GM12878 (cell line): ENCODE results near the gene DAAM1. TPM values are rescaled to one million over a fixed set of nuclear protein-coding genes. Genes with fewer than 3 reads are reported as not detected.

Source experiments
- ATAC-seq: fragments of 200-7000 bp; cut with Tn5 transposase; 3 replicates; pipeline ENCODE4 v1.9.1; 2020; ENCODE audit warnings: mild to moderate bottlenecking, moderate library complexity
- BruUV-seq: library from RNA; stranded (reverse); fragments of 400-500 nt; replicated peaks from 2 replicates; lab custom pipeline; 2021; lab: Mats Ljungman, UMichigan
- CTCF ChIA-PET: fragments of 300-600 bp; sonication (Branson Sonifier 250); formaldehyde crosslinking; extraction: SDS; loops from one replicate; lab custom pipeline; 2021; ENCODE audit warnings: inconsistent platforms; lab: Yijun Ruan, JAX
- POLR2A ChIA-PET: fragments of 350-600 bp; formaldehyde crosslinking; extraction: SDS; loops from one replicate; lab custom pipeline; 2021; ENCODE audit warnings: inconsistent platforms; lab: Charles Lee
- RAD21 ChIA-PET: fragments of 300-600 bp; sonication (Branson Sonifier 250); formaldehyde crosslinking; loops from one replicate; lab custom pipeline; 2023; ENCODE audit warnings: antibody characterized with exemption; ENCODE audit not compliant: unreplicated experiment; lab: Charles Lee
- SMC1A ChIA-PET: fragments of 300-600 bp; sonication (Branson Sonifier 250); formaldehyde crosslinking; loops from one replicate; lab custom pipeline; 2023; ENCODE audit not compliant: unreplicated experiment, uncharacterized antibody; lab: Charles Lee
- DNase-seq: peaks from one replicate; pipeline ENCODE4 v3.0.0-alpha.2; 2011; ENCODE audit warnings: low read depth, low spot score
- FAIRE-seq: peaks from 3 replicates; lab custom pipeline; 2011; peaks lifted over from hg19 to GRCh38; lab: Jason Lieb, UNC
- H2AFZ ChIP-seq: 2 replicates; pipeline ENCODE4 v1.6.0; 2011; ENCODE audit warnings: low read depth, low read length, control low read depth; ENCODE audit not compliant: control insufficient read depth
- H3K27ac ChIP-seq: 2 replicates; pipeline ENCODE4 v1.5.1; 2011; ENCODE audit warnings: control low read depth; ENCODE audit not compliant: control insufficient read depth, insufficient read depth
- H3K27me3 ChIP-seq, 2 experiments: replicated peaks in 1 of 2; 2 replicates each; pipeline versions ENCODE4 v1.6.0 to v1.6.1; 2011; ENCODE audit warnings: low read length in 1 of 2; ENCODE audit not compliant: control insufficient read depth in 2 of 2, insufficient read depth in 2 of 2
- H3K36me3 ChIP-seq, 2 experiments: 2 replicates each; pipeline ENCODE4 v1.5.1; 2011; ENCODE audit warnings: low read length in 1 of 2; ENCODE audit not compliant: control insufficient read depth in 2 of 2, insufficient read depth in 2 of 2
- H3K4me1 ChIP-seq: 2 replicates; pipeline ENCODE4 v1.6.1; 2011; ENCODE audit warnings: mild to moderate bottlenecking, low read length, moderate library complexity, mixed read lengths; ENCODE audit not compliant: control insufficient read depth, insufficient read depth
- H3K4me2 ChIP-seq: 2 replicates; pipeline ENCODE4 v1.6.0; 2011; ENCODE audit warnings: control low read depth; ENCODE audit not compliant: control insufficient read depth, insufficient read depth
- H3K4me3 ChIP-seq: fragments of 200-600 bp; sonication (generic); 2 replicates; pipeline ENCODE4 v1.5.1; 2016
- H3K79me2 ChIP-seq: 2 replicates; pipeline ENCODE4 v1.6.0; 2011; ENCODE audit warnings: low read length; ENCODE audit not compliant: control insufficient read depth, insufficient read depth
- H3K9ac ChIP-seq: 2 replicates; pipeline ENCODE4 v1.8.0; 2011; ENCODE audit warnings: low read length, control low read depth, mixed read lengths; ENCODE audit not compliant: control insufficient read depth, insufficient read depth
- H3K9me3 ChIP-seq: replicated peaks from 3 replicates; pipeline ENCODE4 v1.5.1; 2011; ENCODE audit warnings: mild to moderate bottlenecking, low read length; ENCODE audit not compliant: control insufficient read depth, insufficient read depth
- H4K20me1 ChIP-seq: 2 replicates; pipeline ENCODE4 v1.6.0; 2011; ENCODE audit not compliant: control insufficient read depth, insufficient read depth
- CREB1 ChIP-seq: IDR thresholded peaks from 2 replicates; pipeline ENCODE4 v1.6.1; 2012; ENCODE audit warnings: low read depth, mild to moderate bottlenecking, inconsistent platforms
- E2F8 ChIP-seq: fragments of 450-650 bp; IDR thresholded peaks from 2 replicates; pipeline ENCODE4 v1.6.1; 2018; ENCODE audit warnings: mild to moderate bottlenecking, low read depth, moderate library complexity; ENCODE audit not compliant: partially characterized antibody
- IKZF1 ChIP-seq: fragments of 450-650 bp; conservative IDR thresholded peaks from 2 replicates; pipeline ENCODE4 v1.6.1; 2017; ENCODE audit warnings: antibody characterized with exemption, mild to moderate bottlenecking
- JUNB ChIP-seq: IDR thresholded peaks from 2 replicates; pipeline ENCODE4 v1.6.1; 2016; ENCODE audit warnings: antibody characterized with exemption, mild to moderate bottlenecking
- KAT2A ChIP-seq: conservative IDR thresholded peaks from 2 replicates; pipeline ENCODE4 v1.6.1; 2011; ENCODE audit warnings: low read depth, low read length; ENCODE audit not compliant: control insufficient read depth
- KDM1A ChIP-seq: fragments of 200-600 bp; sonication (generic); IDR thresholded peaks from 2 replicates; pipeline ENCODE4 v1.6.1; 2016; ENCODE audit warnings: borderline replicate concordance
- NR2F1 ChIP-seq: fragments of 450-650 bp; conservative IDR thresholded peaks from 2 replicates; pipeline ENCODE4 v1.6.1; 2017; ENCODE audit warnings: mild to moderate bottlenecking
- PRDM15 ChIP-seq: fragments of 450-650 bp; formaldehyde crosslinking; IDR thresholded peaks from 2 replicates; pipeline ENCODE4 v1.4.0; 2020; ENCODE audit warnings: mild to moderate bottlenecking, moderate library complexity
- SMAD5 ChIP-seq: IDR thresholded peaks from 2 replicates; pipeline ENCODE4 v1.6.1; 2016; ENCODE audit warnings: antibody characterized with exemption, low read depth
- TCF12 ChIP-seq: IDR thresholded peaks from 2 replicates; pipeline ENCODE4 v1.6.1; 2011; ENCODE audit warnings: low read depth, mild to moderate bottlenecking, low read length
- USF2 ChIP-seq: IDR thresholded peaks from 2 replicates; pipeline ENCODE4 v1.6.1; 2011; ENCODE audit warnings: low read depth, low read length, improper control_type of control experiment, borderline replicate concordance
- ZNF217 ChIP-seq: fragments of 450-650 bp; IDR thresholded peaks from 2 replicates; pipeline ENCODE4 v1.6.1; 2017; ENCODE audit warnings: antibody characterized with exemption, mild to moderate bottlenecking
- ZNF384 ChIP-seq: IDR thresholded peaks from 2 replicates; pipeline ENCODE4 v1.6.1; 2012; ENCODE audit warnings: low read depth, mild to moderate bottlenecking, low read length, improper control_type of control experiment, borderline replicate concordance
- WGBS: methylation state at CpG from one replicate; pipeline ENCODE4 v1.1.6; 2016; ENCODE audit warnings: low lambda C conversion rate; ENCODE audit not compliant: insufficient replicate concordance, insufficient coverage; ENCODE audit errors: missing lambda C conversion rate; 5-methylcytosine and 5-hydroxymethylcytosine counted together
- in situ Hi-C: fragments of 300-500 bp; cut with MboI; formaldehyde crosslinking; loops from 9 replicates; pipeline ENCODE4 v1.14.3; 2018; ENCODE audit warnings: mixed read lengths
- intact Hi-C: fragments of 100-400 bp; cut with micrococcal nuclease; formaldehyde crosslinking; loops from one replicate; pipeline ENCODE4 v1.14.2; 2022; ENCODE audit not compliant: unreplicated experiment
- polyA plus RNA-seq, 11 experiments: library from polyadenylated mRNA; depleted of rRNA in 4 of 11; unstranded in 6 of 11; stranded (reverse) in 5 of 11; fragments of >200 nt; fragmentation: Nextera tagmentation in 4 of 11; fragmentation: Illumina TruSeq in 1 of 11; extraction: Ambion mirVana in 4 of 11; extraction: Trizol in 1 of 11; gene quantifications; 1 replicate in 1 of 11; 2 replicates in 10 of 11; pipeline versions ENCODE4 v1.2.1 to v1.2.3, GENCODE V29; 2011 to 2016; ENCODE audit warnings: inconsistent platforms in 2 of 11, missing spikeins in 2 of 11, low read depth in 1 of 11
- total RNA-seq, 4 experiments: library from RNA; depleted of rRNA in 3 of 4; stranded (reverse); fragments of >200 nt in 3 of 4; fragmentation: Illumina TruSeq in 1 of 4; extraction: Trizol in 1 of 4; gene quantifications; 2 replicates each; pipeline versions ENCODE4 v1.2.1 to v1.2.3, GENCODE V29; 2013 to 2021

The DAAM1 gene
- total and polyA plus RNA-seq, 10 of the 15 experiments (the other 5 are each of a cell fraction or from before 2014, with no cell fraction given) = 13.8 to 32.4 (median 24.2) TPM

GRCh38 chr14:59406454-59407245, 218.2 kb downstream of the DAAM1 start:
- H3K4me3 ChIP-seq = no peak overlapping the region
- ChIA-PET CTCF (no interaction called here), SMC1A (no interaction called here), RAD21 (no interaction called here), POLR2A (no interaction called here)
- in situ Hi-C loops = no loop called here
- DNase-seq (no peak), ATAC-seq (no peak), FAIRE-seq (no peak)
- no peaks in the 10 kb centered on the region for H4K20me1 ChIP-seq
- H3K4me1 ChIP-seq = no peaks in the 10 kb centered on the region
- TF ChIP-seq E2F8 (no peak), ZNF217 (no peak), KDM1A (no peak), SMAD5 (no peak), IKZF1 (no peak), NR2F1 (no peak), CREB1 (no peak), JUNB (no peak), ZNF384 (no peak), USF2 (no peak), TCF12 (no peak), PRDM15 (no peak), KAT2A (no peak)
- no peak overlapping the region for H3K27ac ChIP-seq
- intact Hi-C loops = no loop called here
- no peaks in the 10 kb centered on the region for H3K79me2 ChIP-seq
- no TSS peak for BruUV-seq
- H3K9me3 ChIP-seq = no peaks in the 10 kb centered on the region; the same call in 2 of the 3 replicates
- H3K36me3 ChIP-seq = no peaks in the 10 kb centered on the region
- no peak overlapping the region for H3K4me2 ChIP-seq
- H3K9ac ChIP-seq = no peak overlapping the region
- 19% methylated on average over 6 of the region's 6 CpGs for WGBS
- H2AFZ ChIP-seq = no peak overlapping the region
- no peaks in the 10 kb centered on the region for H3K27me3 ChIP-seq
